H1 (cell line): Measurements from ENCODE around the gene WIPF1. TPM values are rescaled to one million over a fixed set of nuclear protein-coding genes. Genes with fewer than 3 reads are reported as not detected.
A peak's percentile ranks its signal among the peaks of the same experiment; 100 is the strongest.

Experiments
- CTCF ChIA-PET: fragments of 300-600 bp; sonication (Branson Sonifier 250); formaldehyde crosslinking; loops from one replicate; lab custom pipeline; 2021; ENCODE audit not compliant: partially characterized antibody; lab: Charles Lee
- POLR2A ChIA-PET: fragments of 300-600 bp; sonication (Branson Sonifier 250); formaldehyde crosslinking; loops from one replicate; lab custom pipeline; 2021; ENCODE audit warnings: inconsistent platforms; ENCODE audit not compliant: partially characterized antibody; lab: Charles Lee
- DNase-seq, 2 experiments: peaks; one replicate each; pipeline versions ENCODE4 v3.0.0 to v3.0.0-alpha.2; 2010 to 2022; ENCODE audit warnings: low spot score in 2 of 2, low read depth in 1 of 2, mixed read lengths in 1 of 2
- FAIRE-seq: peaks from 2 replicates; lab custom pipeline; 2011; peaks lifted over from hg19 to GRCh38; lab: Jason Lieb, UNC
- H2AFZ ChIP-seq: 2 replicates; pipeline ENCODE4 v1.8.1; 2012; ENCODE audit warnings: low read length, inconsistent platforms
- H2AK5ac ChIP-seq: 2 replicates; pipeline ENCODE4 v1.6.1; 2013; ENCODE audit warnings: low read depth, low read length
- H2BK120ac ChIP-seq: replicated peaks from 2 replicates; pipeline ENCODE3; 2013; ENCODE audit warnings: low read depth, low read length, inconsistent platforms
- H2BK12ac ChIP-seq: 2 replicates; pipeline ENCODE4 v1.6.1; 2013; ENCODE audit warnings: low read depth, low read length
- H2BK15ac ChIP-seq: 2 replicates; pipeline ENCODE4 v1.6.1; 2013; ENCODE audit warnings: low read length
- H2BK20ac ChIP-seq: 2 replicates; pipeline ENCODE4 v1.6.1; 2013; ENCODE audit warnings: low read length
- H2BK5ac ChIP-seq: 2 replicates; pipeline ENCODE4 v1.6.1; 2013; ENCODE audit warnings: low read depth, low read length
- H3K14ac ChIP-seq: 2 replicates; pipeline ENCODE4 v1.6.1; 2013; ENCODE audit warnings: inconsistent platforms; ENCODE audit not compliant: insufficient read length
- H3K18ac ChIP-seq: 2 replicates; pipeline ENCODE4 v1.6.1; 2013; ENCODE audit warnings: low read length; ENCODE audit errors: extremely low read depth
- H3K23ac ChIP-seq: 2 replicates; pipeline ENCODE4 v1.6.1; 2013; ENCODE audit warnings: inconsistent platforms; ENCODE audit not compliant: insufficient read length
- H3K23me2 ChIP-seq: 2 replicates; pipeline ENCODE4 v1.6.1; 2013; ENCODE audit warnings: low read depth, low read length
- H3K27ac ChIP-seq: 2 replicates; pipeline ENCODE4 v1.6.1; 2011; ENCODE audit warnings: low read depth, low read length, inconsistent platforms
- H3K27me3 ChIP-seq, 4 experiments: replicated peaks in 1 of 4; 1 replicate in 1 of 4; 2 replicates in 3 of 4; pipeline versions ENCODE4 v1.6.1 to v1.8.1; 2011 to 2013; ENCODE audit warnings: low read length in 3 of 4, mild to moderate bottlenecking in 3 of 4, inconsistent platforms in 2 of 4, mixed read lengths in 2 of 4, moderate library complexity in 1 of 4; ENCODE audit not compliant: control insufficient read depth in 3 of 4, insufficient read depth in 3 of 4; ENCODE audit errors: extremely low read depth in 1 of 4
- H3K36me3 ChIP-seq, 4 experiments: 2 replicates each; pipeline versions ENCODE4 v1.6.1 to v1.8.1; 2011 to 2013; ENCODE audit warnings: mild to moderate bottlenecking in 4 of 4, low read length in 3 of 4, moderate library complexity in 2 of 4, control low read depth in 1 of 4, inconsistent platforms in 1 of 4; ENCODE audit not compliant: insufficient read depth in 4 of 4, control insufficient read depth in 2 of 4
- H3K4ac ChIP-seq: replicated peaks from 2 replicates; pipeline ENCODE3; 2013; ENCODE audit warnings: low read length, low read depth, mixed read lengths, inconsistent platforms; ENCODE audit not compliant: insufficient read length
- H3K4me1 ChIP-seq, 4 experiments: replicated peaks in 1 of 4; 1 replicate in 1 of 4; 2 replicates in 3 of 4; pipeline versions ENCODE4 v1.6.1 to v1.8.1; 2011 to 2013; ENCODE audit warnings: low read length in 3 of 4, inconsistent platforms in 2 of 4, mixed read lengths in 1 of 4; ENCODE audit not compliant: insufficient read depth in 4 of 4, control insufficient read depth in 3 of 4
- H3K4me2 ChIP-seq, 2 experiments: 2 replicates each; pipeline versions ENCODE4 v1.6.1 to v1.8.1; 2011 to 2013; ENCODE audit warnings: low read depth in 2 of 2, low read length in 2 of 2, control low read depth in 1 of 2, inconsistent platforms in 1 of 2, mild to moderate bottlenecking in 1 of 2; ENCODE audit not compliant: insufficient read depth in 1 of 2
- H3K4me3 ChIP-seq, 4 experiments: fragments of 200-600, 300-600 bp in 1 of 4; sonication (generic), shearing (Covaris generic), sonication (Bioruptor Twin) in 1 of 4; 2 replicates each; pipeline versions ENCODE4 v1.5.1 to v1.8.1; 2011 to 2016; ENCODE audit warnings: low read length in 4 of 4, low read depth in 3 of 4, control low read depth in 2 of 4, inconsistent platforms in 2 of 4, mild to moderate bottlenecking in 2 of 4, mixed read lengths in 1 of 4, moderate library complexity in 1 of 4; ENCODE audit not compliant: insufficient read depth in 2 of 4; ENCODE audit errors: extremely low read depth in 1 of 4
- H3K56ac ChIP-seq: replicated peaks from 2 replicates; pipeline ENCODE3; 2013; ENCODE audit warnings: low read depth, mild to moderate bottlenecking, mixed read lengths, low read length, inconsistent platforms; ENCODE audit not compliant: insufficient read length
- H3K79me1 ChIP-seq: 2 replicates; pipeline ENCODE4 v1.6.1; 2013; ENCODE audit warnings: low read depth, low read length, control low read depth
- H3K79me2 ChIP-seq, 2 experiments: 2 replicates each; pipeline versions ENCODE4 v1.6.1 to v1.8.1; 2012 to 2013; ENCODE audit warnings: low read length in 2 of 2, mild to moderate bottlenecking in 2 of 2, inconsistent platforms in 1 of 2; ENCODE audit not compliant: insufficient read depth in 2 of 2, control insufficient read depth in 1 of 2
- H3K9ac ChIP-seq, 4 experiments: replicated peaks in 1 of 4; 1 replicate in 1 of 4; 2 replicates in 3 of 4; pipeline versions ENCODE4 v1.6.1 to v1.8.1; 2011 to 2013; ENCODE audit warnings: low read depth in 3 of 4, low read length in 3 of 4, control low read depth in 2 of 4, mild to moderate bottlenecking in 2 of 4, moderate library complexity in 2 of 4, inconsistent platforms in 1 of 4; ENCODE audit errors: extremely low read depth in 1 of 4
- H3K9me3 ChIP-seq, 2 experiments: 2 replicates each; pipeline versions ENCODE4 v1.6.1 to v1.8.1; 2012 to 2013; ENCODE audit warnings: mild to moderate bottlenecking in 2 of 2, moderate library complexity in 2 of 2, control low read depth in 1 of 2, inconsistent platforms in 1 of 2, low read depth in 1 of 2, low read length in 1 of 2, mixed read lengths in 1 of 2; ENCODE audit not compliant: insufficient read depth in 2 of 2
- H4K20me1 ChIP-seq, 2 experiments: replicated peaks in 1 of 2; 2 replicates each; pipeline versions ENCODE3 to v1.8.1; 2011 to 2013; ENCODE audit warnings: inconsistent platforms in 2 of 2, low read length in 2 of 2, mild to moderate bottlenecking in 1 of 2; ENCODE audit not compliant: insufficient read depth in 2 of 2, control insufficient read depth in 1 of 2
- H4K5ac ChIP-seq: 2 replicates; pipeline ENCODE4 v1.6.1; 2013; ENCODE audit warnings: low read length, low read depth, mixed read lengths, inconsistent platforms; ENCODE audit not compliant: insufficient read length
- H4K8ac ChIP-seq: 2 replicates; pipeline ENCODE4 v1.8.0; 2013; ENCODE audit warnings: mild to moderate bottlenecking, moderate library complexity, low read length, inconsistent platforms; ENCODE audit not compliant: insufficient read depth; ENCODE audit errors: extremely low read depth
- H4K91ac ChIP-seq: replicated peaks from 2 replicates; pipeline ENCODE3; 2013; ENCODE audit warnings: low read length, mixed read lengths, inconsistent platforms; ENCODE audit not compliant: insufficient read length
- BRCA1 ChIP-seq: IDR thresholded peaks from 2 replicates; pipeline ENCODE4 v1.6.1; 2012; ENCODE audit warnings: low read depth, low read length, improper control_type of control experiment
- CHD2 ChIP-seq: IDR thresholded peaks from 2 replicates; pipeline ENCODE4 v1.6.1; 2012; ENCODE audit warnings: low read length, improper control_type of control experiment
- KDM1A ChIP-seq: fragments of 200-600, 300-600 bp; sonication (generic); IDR thresholded peaks from 2 replicates; pipeline ENCODE4 v1.7.1; 2016; ENCODE audit warnings: mild to moderate bottlenecking, low read length, borderline replicate concordance
- MAX ChIP-seq: IDR thresholded peaks from 2 replicates; pipeline ENCODE4 v1.6.1; 2012; ENCODE audit warnings: inconsistent platforms
- POU5F1 ChIP-seq: IDR thresholded peaks from 2 replicates; pipeline ENCODE4 v1.6.1; 2011; ENCODE audit warnings: low read depth, mild to moderate bottlenecking, low read length, moderate library complexity
- RFX5 ChIP-seq: IDR thresholded peaks from 2 replicates; pipeline ENCODE4 v1.6.1; 2011; ENCODE audit warnings: low read depth, low read length, improper control_type of control experiment, borderline replicate concordance
- RNF2 ChIP-seq: fragments of 200-900, 300-1000 bp; sonication (generic); IDR thresholded peaks from 2 replicates; pipeline ENCODE4 v1.7.1; 2016; ENCODE audit warnings: borderline replicate concordance, low read depth, mild to moderate bottlenecking, antibody characterized with exemption, low read length; ENCODE audit not compliant: poor library complexity, severe bottlenecking; ENCODE audit errors: missing control alignments
- SIN3A ChIP-seq, 2 experiments: IDR thresholded peaks in 1 of 2; conservative IDR thresholded peaks in 1 of 2; 2 replicates each; pipeline ENCODE4 v1.6.1; 2011 to 2012; ENCODE audit warnings: low read length in 2 of 2, improper control_type of control experiment in 1 of 2, low read depth in 1 of 2, mild to moderate bottlenecking in 1 of 2
- SUZ12 ChIP-seq: fragments of 200-600 bp; sonication (generic); IDR thresholded peaks from 2 replicates; pipeline ENCODE4 v1.6.1; 2012; ENCODE audit warnings: mild to moderate bottlenecking, inconsistent platforms, low read length, moderate library complexity, mixed read lengths
- TBP ChIP-seq: IDR thresholded peaks from 2 replicates; pipeline ENCODE4 v1.6.1; 2011; ENCODE audit warnings: low read depth, low read length, improper control_type of control experiment
- TCF12 ChIP-seq: IDR thresholded peaks from 2 replicates; pipeline ENCODE4 v1.6.1; 2011; ENCODE audit warnings: low read depth, mild to moderate bottlenecking, low read length
- WGBS, 2 experiments: shearing (Covaris generic) in 1 of 2; methylation state at CpG; one replicate each; pipeline versions ENCODE4 v1.1.6 to v1.1.7; 2013 to 2015; ENCODE audit warnings: low lambda C conversion rate in 2 of 2, mixed read lengths in 2 of 2, inconsistent platforms in 1 of 2, low coverage in 1 of 2, missing lambda C conversion rate in 1 of 2; ENCODE audit not compliant: insufficient replicate concordance in 2 of 2, insufficient coverage in 1 of 2, insufficient read length in 1 of 2; ENCODE audit errors: extremely low coverage in 1 of 2, missing lambda C conversion rate in 1 of 2; 5-methylcytosine and 5-hydroxymethylcytosine counted together
- polyA plus RNA-seq, 7 experiments: library from polyadenylated mRNA; depleted of rRNA in 3 of 7; stranded (reverse) in 5 of 7; unstranded in 2 of 7; fragments of >200 nt in 5 of 7; fragments of 200-250 nt in 2 of 7; gene quantifications; 1 replicate in 5 of 7; 2 replicates in 1 of 7; 4 replicates in 1 of 7; pipeline versions ENCODE4 v1.2.1 to v1.2.3, GENCODE V29; 2011 to 2013; ENCODE audit warnings: missing spikeins in 2 of 7, mixed read lengths in 2 of 7
- total RNA-seq: library from RNA; stranded (reverse); fragmentation: NEBNext Ultra II Directional; extraction: Animal tissue kit (Norgen Biotek cat#: 25700); gene quantifications from 2 replicates; pipeline ENCODE4 v1.2.1, GENCODE V29; 2021
- TF ChIP-seq, protein P1 (sequence below): IDR thresholded peaks from 2 replicates; pipeline ENCODE4 v1.6.1; 2011; ENCODE audit warnings: low read length, improper control_type of control experiment

The WIPF1 gene
- total and polyA plus RNA-seq, 2 of the 8 experiments (the other 6 are each of a cell fraction or from before 2014, with no cell fraction given) = 4.7 to 5.2 TPM

GRCh38 chr2:174561283-174561971 lies 36.2 kb downstream of the WIPF1 start:
- no peak overlapping the region for H4K5ac ChIP-seq
- TF ChIP-seq BRCA1 (no peak), CHD2 (no peak), KDM1A (no peak), SIN3A (conservative IDR thresholded peaks at IDR 0.05 in 1 of 2, IDR thresholded peaks at IDR 0.05 in 1 of 2; ENCODE audit: low read depth in 1 of 2, low read length in 2 of 2) (no peak), TBP (no peak), MAX (no peak), RFX5 (no peak), RNF2 (no peak), SUZ12 (no peak), TCF12 (no peak), POU5F1 (no peak)
- TF ChIP-seq, protein P1, sequence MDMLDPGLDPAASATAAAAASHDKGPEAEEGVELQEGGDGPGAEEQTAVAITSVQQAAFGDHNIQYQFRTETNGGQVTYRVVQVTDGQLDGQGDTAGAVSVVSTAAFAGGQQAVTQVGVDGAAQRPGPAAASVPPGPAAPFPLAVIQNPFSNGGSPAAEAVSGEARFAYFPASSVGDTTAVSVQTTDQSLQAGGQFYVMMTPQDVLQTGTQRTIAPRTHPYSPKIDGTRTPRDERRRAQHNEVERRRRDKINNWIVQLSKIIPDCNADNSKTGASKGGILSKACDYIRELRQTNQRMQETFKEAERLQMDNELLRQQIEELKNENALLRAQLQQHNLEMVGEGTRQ = no peak

More at GRCh38 chr2:174561283-174561971, 36.2 kb downstream of the WIPF1 start:
- no peak overlapping the region for H3K4me3 ChIP-seq
- FAIRE-seq (peak; percentile 75), DNase-seq (no peak)
- no peaks in the 10 kb centered on the region for H4K20me1 ChIP-seq
- CTCF ChIA-PET = interaction anchor here (0.6 to 2.2 kb wide), 5 partner anchors 14 to 520 kb away, joined by 3 to 12 read pairs (median 3); no protein-coding TSS in a partner anchor
- H3K23me2 ChIP-seq = no peaks in the 10 kb centered on the region
- no peaks in the 10 kb centered on the region for H3K27me3 ChIP-seq
- no peak overlapping the region for H2AFZ ChIP-seq
- H2BK12ac ChIP-seq = no peak overlapping the region
- H3K23ac ChIP-seq = no peak overlapping the region
- H3K79me1 ChIP-seq = no peaks in the 10 kb centered on the region
- no peaks in the 10 kb centered on the region for H3K79me2 ChIP-seq
- H3K14ac ChIP-seq = no peak overlapping the region
- no peak overlapping the region for H4K91ac ChIP-seq
- no peak overlapping the region for H2BK120ac ChIP-seq
- POLR2A ChIA-PET = no interaction called here
- H2AK5ac ChIP-seq = no peak overlapping the region
- H3K9me3 ChIP-seq = no peaks in the 10 kb centered on the region
- no peak overlapping the region for H2BK20ac ChIP-seq
- H3K36me3 ChIP-seq = no peaks in the 10 kb centered on the region
- no peak overlapping the region for H3K56ac ChIP-seq
- H3K4ac ChIP-seq = no peak overlapping the region
- H3K27ac ChIP-seq = no peak overlapping the region
- no peak overlapping the region for H2BK5ac ChIP-seq
- H2BK15ac ChIP-seq = no peak overlapping the region
- H3K18ac ChIP-seq = no peak overlapping the region
- no peak overlapping the region for H4K8ac ChIP-seq
- WGBS, 2 experiments = 86% methylated on average over 8 of the region's 8 CpGs; no CpG with 5 or more reads in 1 of the 2 experiments
- no peak overlapping the region for H3K9ac ChIP-seq
- no peaks in the 10 kb centered on the region for H3K4me1 ChIP-seq
- no peak overlapping the region for H3K4me2 ChIP-seq
